NOMO-1 treated with dmso at 0.1 percent for 144 hours (cell line): ENCODE data around the gene BAIAP2L2.
"Not testable (repeated sequence)": the region's sequence is repeated elsewhere in the genome, so short reads cannot be mapped to it uniquely, and the experiment has no call there.

Source experiments
- DNase-seq: peaks from one replicate; lab custom pipeline; 2025; ENCODE audit not compliant: unreplicated experiment; lab: John Stamatoyannopoulos, UW

Gene BAIAP2L2, protein sequence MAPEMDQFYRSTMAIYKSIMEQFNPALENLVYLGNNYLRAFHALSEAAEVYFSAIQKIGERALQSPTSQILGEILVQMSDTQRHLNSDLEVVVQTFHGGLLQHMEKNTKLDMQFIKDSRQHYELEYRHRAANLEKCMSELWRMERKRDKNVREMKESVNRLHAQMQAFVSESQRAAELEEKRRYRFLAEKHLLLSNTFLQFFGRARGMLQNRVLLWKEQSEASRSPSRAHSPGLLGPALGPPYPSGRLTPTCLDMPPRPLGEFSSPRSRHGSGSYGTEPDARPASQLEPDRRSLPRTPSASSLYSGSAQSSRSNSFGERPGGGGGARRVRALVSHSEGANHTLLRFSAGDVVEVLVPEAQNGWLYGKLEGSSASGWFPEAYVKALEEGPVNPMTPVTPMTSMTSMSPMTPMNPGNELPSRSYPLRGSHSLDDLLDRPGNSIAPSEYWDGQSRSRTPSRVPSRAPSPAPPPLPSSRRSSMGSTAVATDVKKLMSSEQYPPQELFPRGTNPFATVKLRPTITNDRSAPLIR

GRCh38 chr22:38110008-38110862 is at the start of gene BAIAP2L2:
BAIAP2L2 (minus strand) TSS chr22:38110684; CDS start chr22:38110525, 159 bp downstream.
- DNase-seq, result no peak

- no peak for DNase-seq
These were observed 45.2 kb upstream of the BAIAP2L2 start for GRCh38 chr22:38155703-38156102.

GRCh38 chr22:38154563-38154915 is 44.1 kb upstream of the BAIAP2L2 start:
- not testable (repeated sequence) for DNase-seq

- DNase-seq, result no peak
These were observed 43.5 kb upstream of the BAIAP2L2 start for GRCh38 chr22:38153821-38154562.

GRCh38 chr22:38151126-38151500 is 40.6 kb upstream of the BAIAP2L2 start:
- DNase-seq, result no peak

- DNase-seq, result no peak
These were observed 37.8 kb upstream of the BAIAP2L2 start for GRCh38 chr22:38148245-38148644.

GRCh38 chr22:38146166-38146565 is 35.7 kb upstream of the BAIAP2L2 start:
- not testable (repeated sequence) for DNase-seq

DNA sequence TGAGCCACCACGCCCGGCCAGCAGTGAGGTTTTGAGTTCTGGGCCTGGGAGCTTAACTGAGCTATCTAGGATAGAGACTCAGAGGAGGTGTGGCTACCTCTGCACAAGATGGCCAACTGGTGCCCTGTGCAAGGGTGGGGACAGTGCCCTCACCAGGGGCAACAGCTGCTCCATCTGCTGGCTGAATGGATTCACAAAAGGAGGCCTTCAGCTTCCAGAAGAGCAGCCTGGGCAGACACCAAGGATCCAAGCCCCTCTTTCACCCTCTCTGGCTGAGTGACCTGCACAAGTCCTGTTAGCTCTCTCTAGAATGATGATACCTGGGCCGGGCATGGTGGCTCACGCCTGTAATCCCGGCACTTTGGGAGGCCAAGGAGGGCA is 33.5 kb upstream of the BAIAP2L2 start:
- no peak for DNase-seq

DNA sequence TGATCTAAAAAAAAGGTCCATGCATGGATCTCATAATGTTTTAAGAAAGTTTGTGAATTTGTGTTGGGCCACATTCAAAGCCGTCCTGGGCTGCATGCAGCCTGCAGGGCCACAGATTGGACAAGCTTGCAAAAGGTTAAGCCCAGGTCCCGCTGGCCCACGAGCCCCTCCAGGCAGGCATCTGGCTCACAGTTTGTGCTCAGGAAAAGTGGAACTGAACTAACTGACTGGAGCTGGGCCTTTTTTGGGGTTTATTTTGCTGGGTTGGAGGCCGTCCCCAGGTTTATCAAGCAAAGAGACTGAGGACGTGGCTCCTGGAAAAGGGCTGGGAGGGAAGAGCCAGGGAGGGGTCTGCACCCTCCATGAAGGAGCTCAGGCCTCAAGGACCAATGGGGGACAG is 32.1 kb upstream of the BAIAP2L2 start:
- DNase-seq, result no peak

GRCh38 chr22:38141217-38141973 is 30.9 kb upstream of the BAIAP2L2 start:
- no peak for DNase-seq

DNA sequence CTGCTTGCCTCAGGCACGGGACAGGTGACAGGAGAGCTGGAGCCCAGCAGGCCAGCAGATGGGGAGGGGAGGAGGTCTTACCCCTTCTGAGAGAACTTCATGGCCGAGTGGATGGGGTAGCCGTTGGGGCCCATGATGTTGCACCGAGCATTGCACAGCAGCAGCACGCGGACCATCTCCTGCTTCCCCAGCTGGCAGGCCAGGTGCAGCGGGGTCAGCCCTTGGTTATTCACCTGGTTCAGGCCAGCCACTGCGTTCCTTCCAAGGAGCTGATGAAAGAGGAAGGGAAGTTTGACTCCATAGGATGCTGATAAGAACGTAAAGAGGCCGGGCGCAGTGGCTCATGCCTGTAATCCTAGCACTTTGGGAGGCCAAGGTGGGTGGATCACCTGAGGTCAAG is 29.4 kb upstream of the BAIAP2L2 start:
- no peak for DNase-seq

DNA sequence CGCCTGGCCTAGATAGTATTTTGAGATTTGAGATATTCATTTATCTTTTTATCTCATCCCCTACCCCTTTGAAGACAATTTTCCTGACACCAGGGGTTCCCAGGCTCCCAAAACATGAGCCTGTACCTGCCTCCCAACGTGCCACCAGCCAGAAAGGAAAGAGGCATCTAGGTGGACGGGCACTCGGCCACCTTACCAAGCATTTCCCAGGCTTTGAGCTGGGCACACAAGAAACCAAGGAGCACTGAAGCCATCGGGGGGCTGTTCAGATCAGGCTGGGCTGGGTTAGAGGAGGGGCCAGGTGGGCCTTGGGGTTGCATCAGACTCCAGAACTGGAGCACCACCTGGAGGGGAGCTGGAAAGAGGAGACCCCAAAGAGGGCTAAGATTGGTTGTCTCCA is 28.5 kb upstream of the BAIAP2L2 start:
- DNase-seq, result no peak

DNA sequence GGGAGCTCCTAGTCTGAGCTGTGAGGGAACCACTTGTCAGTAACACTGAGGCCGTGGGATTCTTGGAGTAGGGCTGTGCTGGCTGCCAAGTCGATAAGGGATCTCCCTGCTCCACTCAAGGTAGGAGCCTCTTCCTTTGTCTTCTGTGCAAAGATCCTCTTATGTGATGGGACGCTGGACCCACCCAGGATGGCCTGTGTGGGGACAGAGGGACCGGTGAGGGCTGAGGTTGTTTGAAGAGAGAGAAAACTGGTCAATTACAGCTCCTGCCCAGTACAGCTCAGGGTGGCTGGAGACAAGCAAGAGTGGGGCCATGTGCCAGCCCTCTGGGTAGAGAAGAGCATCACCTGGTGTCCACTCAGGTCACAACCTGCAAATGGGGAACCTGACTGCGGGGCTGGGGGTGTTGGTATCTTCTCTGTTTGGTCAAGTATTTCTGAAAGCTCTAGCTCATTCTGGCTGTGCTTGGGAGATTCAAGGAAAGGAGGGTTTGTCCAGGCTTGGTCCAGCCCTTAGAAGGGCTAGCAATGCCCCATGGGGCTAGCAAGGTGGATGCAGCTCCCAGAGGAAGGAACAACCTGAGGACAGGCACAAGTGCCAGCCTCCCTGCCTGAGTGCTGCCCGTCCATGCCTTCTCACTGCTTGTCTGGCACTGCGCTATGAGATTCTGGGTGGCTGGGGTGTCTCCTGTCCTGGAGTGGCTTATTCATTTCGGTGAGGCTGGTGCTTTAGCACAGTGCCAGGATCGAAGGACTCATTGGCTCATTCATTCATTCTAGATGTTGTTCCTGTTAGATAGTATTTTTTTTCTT is 27.6 kb upstream of the BAIAP2L2 start:
- DNase-seq, result no peak

- DNase-seq, result no peak
These were observed 26.1 kb upstream of the BAIAP2L2 start for GRCh38 chr22:38136607-38137006.

- no peak for DNase-seq
These were observed 24.7 kb upstream of the BAIAP2L2 start for GRCh38 chr22:38135133-38135706.

GRCh38 chr22:38133331-38133730 is 22.8 kb upstream of the BAIAP2L2 start:
- DNase-seq, result no peak

DNA sequence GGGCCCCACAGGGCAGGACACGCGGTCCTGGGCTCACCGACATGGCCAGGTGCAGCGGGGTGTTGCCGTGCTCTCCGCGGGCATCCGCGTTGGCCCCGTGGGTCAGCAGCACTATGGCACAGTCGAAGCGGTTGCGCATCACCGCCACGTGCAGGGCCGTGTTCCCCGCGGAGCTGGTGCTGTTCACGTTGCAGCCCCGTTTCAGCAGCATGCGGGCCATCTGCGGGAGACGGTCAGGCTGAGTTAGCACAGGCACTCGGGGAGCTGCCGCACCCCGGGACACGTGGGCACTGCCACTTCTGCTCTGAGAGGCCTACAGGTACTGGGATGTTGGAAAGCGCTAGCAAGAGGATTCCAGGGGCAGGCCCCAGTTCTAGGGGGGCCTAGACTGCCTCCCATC is 22.3 kb upstream of the BAIAP2L2 start:
- no peak for DNase-seq

DNA sequence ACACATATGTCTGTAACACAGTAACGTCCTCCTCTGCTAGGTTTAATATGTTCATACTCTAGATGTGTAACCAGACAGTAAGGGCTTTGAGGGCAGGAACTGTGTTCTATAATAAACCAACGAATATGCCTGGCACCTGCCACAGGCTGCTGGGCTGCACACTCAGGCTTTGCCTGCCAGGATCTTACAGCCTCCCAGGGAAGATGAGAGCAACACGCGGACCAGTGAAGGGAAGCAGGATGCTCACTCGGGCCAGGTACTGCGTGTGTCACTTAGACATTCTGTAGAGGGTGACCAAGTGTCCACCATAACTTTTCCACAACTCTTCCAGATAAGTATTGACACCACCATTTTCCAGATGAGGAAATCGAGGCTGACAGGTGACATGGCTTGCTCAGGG is 21.7 kb upstream of the BAIAP2L2 start:
- no peak for DNase-seq

- no peak for DNase-seq
These were observed 20.9 kb upstream of the BAIAP2L2 start for GRCh38 chr22:38131399-38131798.
